SK-N-SH treated with all-trans-retinoic acid at 6 μM for 48 hours (cell line): Measurements from ENCODE around the gene LEPR.

ENCODE experiments used
- ATAC-seq: fragments of 200-7000 bp; cut with Tn5 transposase; 3 replicates; pipeline ENCODE4 v1.9.1; 2020; ENCODE audit warnings: mild to moderate bottlenecking, moderate library complexity
- ARNTL ChIP-seq: fragments of 450-650 bp; formaldehyde crosslinking; IDR thresholded peaks from 2 replicates; pipeline ENCODE4 v1.5.0; 2020; ENCODE audit warnings: low read depth, mild to moderate bottlenecking, moderate library complexity, borderline replicate concordance
- CSDC2 ChIP-seq: fragments of 250-450 bp; sonication (Bioruptor Pico); IDR thresholded peaks from 2 replicates; pipeline ENCODE4 v1.5.0; 2020; ENCODE audit warnings: mild to moderate bottlenecking, moderate library complexity
- ESRRG ChIP-seq: fragments of 250-450 bp; sonication (Bioruptor Pico); IDR thresholded peaks from 2 replicates; pipeline ENCODE4 v1.6.1; 2021; ENCODE audit warnings: mild to moderate bottlenecking
- GLIS3 ChIP-seq: fragments of 250-450 bp; sonication (Bioruptor Pico); IDR thresholded peaks from 2 replicates; pipeline ENCODE4 v1.5.0; 2020; ENCODE audit warnings: mild to moderate bottlenecking, moderate library complexity
- ISL1 ChIP-seq: fragments of 250-450 bp; sonication (Bioruptor Pico); IDR thresholded peaks from 2 replicates; pipeline ENCODE4 v2.1.2; 2022; ENCODE audit warnings: mild to moderate bottlenecking, moderate library complexity
- OSR1 ChIP-seq: fragments of 250-450 bp; sonication (Bioruptor Pico); IDR thresholded peaks from 2 replicates; pipeline ENCODE4 v1.8.0; 2022; ENCODE audit warnings: moderate library complexity, mild to moderate bottlenecking, inconsistent platforms
- POU6F1 ChIP-seq: fragments of 250-450 bp; sonication (Bioruptor Pico); IDR thresholded peaks from 2 replicates; pipeline ENCODE4 v1.8.0; 2021; ENCODE audit warnings: low read depth, mild to moderate bottlenecking, moderate library complexity, borderline replicate concordance
- PPARA ChIP-seq: fragments of 250-450 bp; sonication (Bioruptor Pico); IDR thresholded peaks from 2 replicates; pipeline ENCODE4 v1.5.0; 2020; ENCODE audit warnings: mild to moderate bottlenecking, borderline replicate concordance
- RARB ChIP-seq: fragments of 250-450 bp; sonication (Bioruptor Pico); IDR thresholded peaks from 2 replicates; pipeline ENCODE4 v1.8.0; 2021; ENCODE audit warnings: mild to moderate bottlenecking, moderate library complexity
- TOX ChIP-seq: fragments of 250-450 bp; sonication (Bioruptor Pico); IDR thresholded peaks from 2 replicates; pipeline ENCODE4 v1.8.0; 2021; ENCODE audit warnings: mild to moderate bottlenecking, moderate library complexity, borderline replicate concordance
- ZFP3 ChIP-seq: fragments of 250-450 bp; sonication (Bioruptor Pico); IDR thresholded peaks from 2 replicates; pipeline ENCODE4 v1.5.0; 2020; ENCODE audit warnings: mild to moderate bottlenecking, moderate library complexity
- ZFP30 ChIP-seq: fragments of 450-650 bp; formaldehyde crosslinking; IDR thresholded peaks from 2 replicates; pipeline ENCODE4 v1.5.0; 2022; ENCODE audit warnings: mild to moderate bottlenecking, moderate library complexity
- ZNF70 ChIP-seq: fragments of 450-650 bp; formaldehyde crosslinking; IDR thresholded peaks from 2 replicates; pipeline ENCODE4 v1.5.0; 2020; ENCODE audit warnings: mild to moderate bottlenecking, moderate library complexity
- ZNF8 ChIP-seq: fragments of 450-650 bp; formaldehyde crosslinking; IDR thresholded peaks from 2 replicates; pipeline ENCODE4 v1.5.0; 2020; ENCODE audit warnings: mild to moderate bottlenecking, moderate library complexity
- TF ChIP-seq, protein P1 (sequence below): fragments of 250-450 bp; sonication (Bioruptor Pico); IDR thresholded peaks from 2 replicates; pipeline ENCODE4 v1.5.0; 2020; ENCODE audit warnings: mild to moderate bottlenecking, moderate library complexity
- TF ChIP-seq, protein P2 (sequence below): fragments of 250-450 bp; sonication (Bioruptor Pico); IDR thresholded peaks from 2 replicates; pipeline ENCODE4 v1.5.1; 2021; ENCODE audit warnings: mild to moderate bottlenecking, moderate library complexity
- TF ChIP-seq, protein P3 (sequence below): fragments of 250-450 bp; sonication (Bioruptor Pico); IDR thresholded peaks from 2 replicates; pipeline ENCODE4 v1.8.0; 2020; ENCODE audit warnings: mild to moderate bottlenecking, moderate library complexity, borderline replicate concordance
- TF ChIP-seq, protein P4 (sequence below): fragments of 250-450 bp; sonication (Bioruptor Pico); IDR thresholded peaks from 2 replicates; pipeline ENCODE4 v1.5.1; 2020; ENCODE audit warnings: low read depth, mild to moderate bottlenecking, moderate library complexity

The LEPR gene

DNA sequence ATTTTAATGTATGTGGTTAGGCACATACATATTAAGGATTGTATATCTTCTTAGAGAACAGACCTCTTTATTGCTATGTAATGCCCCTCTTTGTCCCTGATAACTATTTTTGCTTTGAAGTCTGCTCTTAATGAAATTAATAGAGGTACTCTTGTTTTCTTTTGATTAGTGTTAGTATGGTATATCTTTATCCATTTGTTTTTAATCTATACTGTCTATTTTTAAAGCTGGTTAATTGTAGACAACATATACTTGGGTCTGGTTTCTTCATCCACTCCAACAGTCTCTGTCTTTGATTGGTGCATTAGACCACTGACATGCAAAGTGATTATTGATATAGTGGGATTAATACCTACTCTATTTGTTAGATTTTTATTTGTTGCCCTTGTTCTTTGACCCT lies 36.0 kb downstream of the LEPR start:
- TF ChIP-seq ZNF8 (CRISPR knock-in tag) (no peak), POU6F1 (CRISPR knock-in tag) (no peak), ESRRG (CRISPR knock-in tag) (no peak), ISL1 (CRISPR knock-in tag) (no peak)
- TF ChIP-seq, protein P1, sequence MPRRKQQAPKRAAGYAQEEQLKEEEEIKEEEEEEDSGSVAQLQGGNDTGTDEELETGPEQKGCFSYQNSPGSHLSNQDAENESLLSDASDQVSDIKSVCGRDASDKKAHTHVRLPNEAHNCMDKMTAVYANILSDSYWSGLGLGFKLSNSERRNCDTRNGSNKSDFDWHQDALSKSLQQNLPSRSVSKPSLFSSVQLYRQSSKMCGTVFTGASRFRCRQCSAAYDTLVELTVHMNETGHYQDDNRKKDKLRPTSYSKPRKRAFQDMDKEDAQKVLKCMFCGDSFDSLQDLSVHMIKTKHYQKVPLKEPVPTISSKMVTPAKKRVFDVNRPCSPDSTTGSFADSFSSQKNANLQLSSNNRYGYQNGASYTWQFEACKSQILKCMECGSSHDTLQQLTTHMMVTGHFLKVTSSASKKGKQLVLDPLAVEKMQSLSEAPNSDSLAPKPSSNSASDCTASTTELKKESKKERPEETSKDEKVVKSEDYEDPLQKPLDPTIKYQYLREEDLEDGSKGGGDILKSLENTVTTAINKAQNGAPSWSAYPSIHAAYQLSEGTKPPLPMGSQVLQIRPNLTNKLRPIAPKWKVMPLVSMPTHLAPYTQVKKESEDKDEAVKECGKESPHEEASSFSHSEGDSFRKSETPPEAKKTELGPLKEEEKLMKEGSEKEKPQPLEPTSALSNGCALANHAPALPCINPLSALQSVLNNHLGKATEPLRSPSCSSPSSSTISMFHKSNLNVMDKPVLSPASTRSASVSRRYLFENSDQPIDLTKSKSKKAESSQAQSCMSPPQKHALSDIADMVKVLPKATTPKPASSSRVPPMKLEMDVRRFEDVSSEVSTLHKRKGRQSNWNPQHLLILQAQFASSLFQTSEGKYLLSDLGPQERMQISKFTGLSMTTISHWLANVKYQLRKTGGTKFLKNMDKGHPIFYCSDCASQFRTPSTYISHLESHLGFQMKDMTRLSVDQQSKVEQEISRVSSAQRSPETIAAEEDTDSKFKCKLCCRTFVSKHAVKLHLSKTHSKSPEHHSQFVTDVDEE (CRISPR knock-in tag): no peak
- TF ChIP-seq, all 23 proteins: peak for 0
- no peak for ATAC-seq

DNA sequence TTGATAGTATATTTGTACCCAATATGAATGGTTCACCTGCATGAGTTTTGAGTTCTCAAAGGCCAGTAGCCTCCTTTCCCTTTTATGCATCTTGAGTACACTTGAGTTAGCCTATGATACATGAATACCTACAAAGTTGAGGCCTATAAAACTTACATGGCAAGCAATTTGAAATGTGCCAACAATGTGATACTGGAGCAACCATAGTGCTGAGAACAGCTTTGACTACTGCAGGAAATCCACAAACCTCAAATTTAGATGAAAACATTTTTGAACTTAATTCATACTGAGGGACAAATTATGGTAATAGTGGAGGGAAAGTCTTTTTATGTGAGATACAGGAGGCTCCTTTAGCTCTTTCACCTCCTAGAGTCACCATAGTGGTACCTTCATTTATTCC lies 37.4 kb downstream of the LEPR start:
- TF ChIP-seq ZNF8 (CRISPR knock-in tag): no peak
- no peak for TF ChIP-seq ZFP30 (CRISPR knock-in tag)
- TF ChIP-seq, protein P2, sequence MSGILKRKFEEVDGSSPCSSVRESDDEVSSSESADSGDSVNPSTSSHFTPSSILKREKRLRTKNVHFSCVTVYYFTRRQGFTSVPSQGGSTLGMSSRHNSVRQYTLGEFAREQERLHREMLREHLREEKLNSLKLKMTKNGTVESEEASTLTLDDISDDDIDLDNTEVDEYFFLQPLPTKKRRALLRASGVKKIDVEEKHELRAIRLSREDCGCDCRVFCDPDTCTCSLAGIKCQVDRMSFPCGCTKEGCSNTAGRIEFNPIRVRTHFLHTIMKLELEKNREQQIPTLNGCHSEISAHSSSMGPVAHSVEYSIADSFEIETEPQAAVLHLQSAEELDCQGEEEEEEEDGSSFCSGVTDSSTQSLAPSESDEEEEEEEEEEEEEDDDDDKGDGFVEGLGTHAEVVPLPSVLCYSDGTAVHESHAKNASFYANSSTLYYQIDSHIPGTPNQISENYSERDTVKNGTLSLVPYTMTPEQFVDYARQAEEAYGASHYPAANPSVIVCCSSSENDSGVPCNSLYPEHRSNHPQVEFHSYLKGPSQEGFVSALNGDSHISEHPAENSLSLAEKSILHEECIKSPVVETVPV (CRISPR knock-in tag): no peak
- TF ChIP-seq TOX (CRISPR knock-in tag): no peak
- no peak for TF ChIP-seq RARB (CRISPR knock-in tag)
- TF ChIP-seq, protein P3, sequence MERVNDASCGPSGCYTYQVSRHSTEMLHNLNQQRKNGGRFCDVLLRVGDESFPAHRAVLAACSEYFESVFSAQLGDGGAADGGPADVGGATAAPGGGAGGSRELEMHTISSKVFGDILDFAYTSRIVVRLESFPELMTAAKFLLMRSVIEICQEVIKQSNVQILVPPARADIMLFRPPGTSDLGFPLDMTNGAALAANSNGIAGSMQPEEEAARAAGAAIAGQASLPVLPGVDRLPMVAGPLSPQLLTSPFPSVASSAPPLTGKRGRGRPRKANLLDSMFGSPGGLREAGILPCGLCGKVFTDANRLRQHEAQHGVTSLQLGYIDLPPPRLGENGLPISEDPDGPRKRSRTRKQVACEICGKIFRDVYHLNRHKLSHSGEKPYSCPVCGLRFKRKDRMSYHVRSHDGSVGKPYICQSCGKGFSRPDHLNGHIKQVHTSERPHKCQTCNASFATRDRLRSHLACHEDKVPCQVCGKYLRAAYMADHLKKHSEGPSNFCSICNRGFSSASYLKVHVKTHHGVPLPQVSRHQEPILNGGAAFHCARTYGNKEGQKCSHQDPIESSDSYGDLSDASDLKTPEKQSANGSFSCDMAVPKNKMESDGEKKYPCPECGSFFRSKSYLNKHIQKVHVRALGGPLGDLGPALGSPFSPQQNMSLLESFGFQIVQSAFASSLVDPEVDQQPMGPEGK (CRISPR knock-in tag): no peak
- TF ChIP-seq PPARA (CRISPR knock-in tag): no peak
- TF ChIP-seq OSR1 (CRISPR knock-in tag): no peak
- no peak for TF ChIP-seq ZNF70 (CRISPR knock-in tag)
- TF ChIP-seq ARNTL: no peak
- no peak for TF ChIP-seq CSDC2 (CRISPR knock-in tag)
- ATAC-seq: no peak

DNA sequence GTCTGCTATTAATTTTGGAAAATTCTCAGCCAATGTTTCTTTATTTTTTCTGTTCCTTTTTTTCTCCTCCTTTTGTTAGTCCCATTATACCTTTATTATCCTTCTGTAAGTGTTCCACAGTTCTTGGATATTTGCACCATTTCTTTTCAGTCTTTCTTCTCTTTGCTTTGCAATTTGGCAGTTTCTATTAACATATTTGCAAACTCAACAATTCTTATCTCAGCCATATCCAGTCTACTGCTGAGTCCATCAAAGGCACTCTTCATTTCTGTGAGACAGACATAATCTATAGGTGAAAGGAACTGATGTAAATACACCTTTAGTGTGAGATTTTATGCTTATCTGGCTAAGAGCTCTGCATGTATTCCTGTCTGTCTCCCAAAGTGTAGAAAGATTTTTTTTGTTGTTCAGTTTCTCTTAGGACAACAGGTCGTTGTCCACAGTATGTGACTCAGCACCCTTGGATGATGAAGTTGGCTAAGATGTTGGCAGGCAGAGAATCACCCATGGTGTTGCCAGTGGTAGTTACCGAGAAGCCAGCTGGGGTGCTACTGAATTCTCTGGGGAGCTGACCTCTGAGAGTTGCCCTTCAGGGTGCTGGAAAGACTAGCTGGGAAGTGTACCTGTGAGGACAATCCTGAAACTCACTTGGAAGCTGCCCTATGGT lies 38.4 kb downstream of the LEPR start:
- ATAC-seq: no peak
- TF ChIP-seq, protein P1 (CRISPR knock-in tag): no peak
- TF ChIP-seq, protein P4, sequence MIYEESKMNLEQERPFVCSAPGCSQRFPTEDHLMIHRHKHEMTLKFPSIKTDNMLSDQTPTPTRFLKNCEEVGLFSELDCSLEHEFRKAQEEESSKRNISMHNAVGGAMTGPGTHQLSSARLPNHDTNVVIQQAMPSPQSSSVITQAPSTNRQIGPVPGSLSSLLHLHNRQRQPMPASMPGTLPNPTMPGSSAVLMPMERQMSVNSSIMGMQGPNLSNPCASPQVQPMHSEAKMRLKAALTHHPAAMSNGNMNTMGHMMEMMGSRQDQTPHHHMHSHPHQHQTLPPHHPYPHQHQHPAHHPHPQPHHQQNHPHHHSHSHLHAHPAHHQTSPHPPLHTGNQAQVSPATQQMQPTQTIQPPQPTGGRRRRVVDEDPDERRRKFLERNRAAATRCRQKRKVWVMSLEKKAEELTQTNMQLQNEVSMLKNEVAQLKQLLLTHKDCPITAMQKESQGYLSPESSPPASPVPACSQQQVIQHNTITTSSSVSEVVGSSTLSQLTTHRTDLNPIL (CRISPR knock-in tag): no peak
- TF ChIP-seq ZNF70 (CRISPR knock-in tag): no peak
- TF ChIP-seq, protein P3 (CRISPR knock-in tag): no peak
- no peak for TF ChIP-seq RARB (CRISPR knock-in tag)
- no peak for TF ChIP-seq GLIS3 (CRISPR knock-in tag)
- TF ChIP-seq ZFP3: no peak
